Effector memory CD4-positive, alpha-beta T cell (primary cell): ENCODE measurements around the gene LMOD2.

Source experiments
- DNase-seq, 3 donors: peaks; one replicate each; pipeline ENCODE4 v3.0.0-alpha.2; 2020
- H3K27ac ChIP-seq: 2 replicates; pipeline ENCODE4 v1.7.0; 2013; ENCODE audit warnings: mild to moderate bottlenecking, low read length, moderate library complexity; ENCODE audit not compliant: insufficient read depth, poor library complexity, severe bottlenecking
- H3K27me3 ChIP-seq: replicated peaks from 2 replicates; pipeline ENCODE4 v1.7.0; 2013; ENCODE audit warnings: mild to moderate bottlenecking, low read length; ENCODE audit not compliant: insufficient read depth, control insufficient read depth, poor library complexity, severe bottlenecking
- H3K36me3 ChIP-seq: 2 replicates; pipeline ENCODE4 v1.7.0; 2013; ENCODE audit warnings: mild to moderate bottlenecking, low read length, moderate library complexity; ENCODE audit not compliant: control insufficient read depth, insufficient read depth
- H3K4me1 ChIP-seq: 2 replicates; pipeline ENCODE4 v1.7.0; 2013; ENCODE audit warnings: low read length, mild to moderate bottlenecking; ENCODE audit not compliant: control insufficient read depth, insufficient read depth, poor library complexity, severe bottlenecking
- H3K4me3 ChIP-seq: 2 replicates; pipeline ENCODE4 v1.7.0; 2013; ENCODE audit warnings: low read length, low read depth, mild to moderate bottlenecking; ENCODE audit not compliant: insufficient read depth, poor library complexity, severe bottlenecking
- H3K9me3 ChIP-seq: 2 replicates; pipeline ENCODE4 v1.7.0; 2013; ENCODE audit warnings: mild to moderate bottlenecking, low read length, moderate library complexity; ENCODE audit not compliant: control insufficient read depth

Gene LMOD2

GRCh38 chr7:123653162-123653561 lies 2.5 kb upstream of the LMOD2 start:
- Histone ChIP-seq H3K27ac (no peak overlapping the region), H3K4me3 (no peak overlapping the region), H3K9me3 (no peaks in the 10 kb centered on the region)

GRCh38 chr7:123656544-123657303 lies 1.1 kb downstream of the LMOD2 start:
- no peak for DNase-seq
- Histone ChIP-seq H3K4me3 (no peak overlapping the region), H3K27me3 (no peaks in the 10 kb centered on the region), H3K36me3 (no peaks in the 10 kb centered on the region), H3K4me1 (no peaks in the 10 kb centered on the region), H3K9me3 (no peaks in the 10 kb centered on the region), H3K27ac (no peak overlapping the region)

More at GRCh38 chr7:123653162-123653561, 2.5 kb upstream of the LMOD2 start:
- H3K4me1 ChIP-seq = no peaks in the 10 kb centered on the region
- no peak for DNase-seq
- H3K27me3 ChIP-seq = no peaks in the 10 kb centered on the region
- no peaks in the 10 kb centered on the region for H3K36me3 ChIP-seq

- no peaks in the 10 kb centered on the region for H3K27me3 ChIP-seq
- DNase-seq = no peak
- H3K36me3 ChIP-seq = no peaks in the 10 kb centered on the region
- no peak overlapping the region for H3K4me3 ChIP-seq
- no peaks in the 10 kb centered on the region for H3K9me3 ChIP-seq
- no peak overlapping the region for H3K27ac ChIP-seq
- no peaks in the 10 kb centered on the region for H3K4me1 ChIP-seq
Observed at GRCh38 chr7:123657304-123657685, 1.6 kb downstream of the LMOD2 start.

DNA sequence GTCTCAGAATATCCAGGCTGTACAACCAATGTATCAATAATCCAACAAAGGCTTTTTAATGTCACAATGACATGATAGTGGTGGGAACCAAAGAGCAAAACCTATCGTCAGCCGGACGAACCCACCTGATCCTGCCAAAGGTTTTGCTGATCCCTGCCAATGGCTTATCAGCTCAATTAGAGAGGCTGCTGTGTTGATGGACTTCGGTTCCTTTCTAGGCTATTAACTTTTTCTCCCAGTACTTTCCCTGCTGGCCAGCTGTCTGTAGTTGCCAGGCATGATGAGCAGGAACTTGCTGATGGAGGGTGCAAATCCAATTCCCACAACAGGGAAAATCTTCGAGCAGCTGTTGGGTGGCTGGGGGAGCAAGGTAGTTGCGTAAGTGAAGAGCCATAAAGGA lies 2.4 kb downstream of the LMOD2 start:
- Histone ChIP-seq H3K36me3 (no peaks in the 10 kb centered on the region), H3K27ac (no peak overlapping the region), H3K4me3 (no peak overlapping the region), H3K4me1 (no peaks in the 10 kb centered on the region), H3K9me3 (no peaks in the 10 kb centered on the region), H3K27me3 (no peaks in the 10 kb centered on the region)
- DNase-seq = no peak

GRCh38 chr7:123660514-123661354 lies 5.1 kb downstream of the LMOD2 start:
- Histone ChIP-seq H3K27me3 (no peaks in the 10 kb centered on the region), H3K27ac (no peak overlapping the region), H3K36me3 (no peaks in the 10 kb centered on the region), H3K4me3 (no peak overlapping the region), H3K9me3 (no peaks in the 10 kb centered on the region), H3K4me1 (no peaks in the 10 kb centered on the region)
- DNase-seq = no peak

DNA sequence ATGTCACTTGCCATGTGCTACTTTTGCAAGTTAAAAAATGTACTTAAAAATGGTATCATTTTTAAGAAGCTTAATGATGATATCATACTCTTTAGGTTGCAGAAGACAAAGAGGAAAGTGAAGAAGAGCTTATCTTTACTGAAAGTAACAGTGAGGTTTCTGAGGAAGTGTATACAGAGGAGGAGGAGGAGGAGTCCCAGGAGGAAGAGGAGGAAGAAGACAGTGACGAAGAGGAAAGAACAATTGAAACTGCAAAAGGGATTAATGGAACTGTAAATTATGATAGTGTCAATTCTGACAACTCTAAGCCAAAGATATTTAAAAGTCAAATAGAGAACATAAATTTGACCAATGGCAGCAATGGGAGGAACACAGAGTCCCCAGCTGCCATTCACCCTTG lies 6.1 kb downstream of the LMOD2 start:
- no peak for DNase-seq
- no peaks in the 10 kb centered on the region for H3K9me3 ChIP-seq
- no peaks in the 10 kb centered on the region for H3K4me1 ChIP-seq

DNA sequence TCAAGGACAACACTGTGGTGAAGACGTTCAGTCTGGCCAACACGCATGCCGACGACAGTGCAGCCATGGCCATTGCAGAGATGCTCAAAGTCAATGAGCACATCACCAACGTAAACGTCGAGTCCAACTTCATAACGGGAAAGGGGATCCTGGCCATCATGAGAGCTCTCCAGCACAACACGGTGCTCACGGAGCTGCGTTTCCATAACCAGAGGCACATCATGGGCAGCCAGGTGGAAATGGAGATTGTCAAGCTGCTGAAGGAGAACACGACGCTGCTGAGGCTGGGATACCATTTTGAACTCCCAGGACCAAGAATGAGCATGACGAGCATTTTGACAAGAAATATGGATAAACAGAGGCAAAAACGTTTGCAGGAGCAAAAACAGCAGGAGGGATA lies 6.6 kb downstream of the LMOD2 start:
- H3K36me3 ChIP-seq = no peaks in the 10 kb centered on the region
- no peak for DNase-seq
- no peak overlapping the region for H3K27ac ChIP-seq
- H3K4me3 ChIP-seq = no peak overlapping the region
- H3K27me3 ChIP-seq = no peaks in the 10 kb centered on the region
- H3K9me3 ChIP-seq = no peaks in the 10 kb centered on the region
- no peaks in the 10 kb centered on the region for H3K4me1 ChIP-seq

More for the DNA sequence above, 6.1 kb downstream of the LMOD2 start:
- Histone ChIP-seq H3K4me3 (no peak overlapping the region), H3K36me3 (no peaks in the 10 kb centered on the region), H3K27ac (no peak overlapping the region), H3K27me3 (no peaks in the 10 kb centered on the region)

DNA sequence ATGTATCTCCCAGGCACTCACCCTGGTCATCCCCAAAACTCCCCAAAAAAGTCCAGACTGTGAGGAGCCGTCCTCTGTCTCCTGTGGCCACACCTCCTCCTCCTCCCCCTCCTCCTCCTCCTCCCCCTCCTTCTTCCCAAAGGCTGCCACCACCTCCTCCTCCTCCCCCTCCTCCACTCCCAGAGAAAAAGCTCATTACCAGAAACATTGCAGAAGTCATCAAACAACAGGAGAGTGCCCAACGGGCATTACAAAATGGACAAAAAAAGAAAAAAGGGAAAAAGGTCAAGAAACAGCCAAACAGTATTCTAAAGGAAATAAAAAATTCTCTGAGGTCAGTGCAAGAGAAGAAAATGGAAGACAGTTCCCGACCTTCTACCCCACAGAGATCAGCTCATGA lies 7.1 kb downstream of the LMOD2 start:
- no peak for DNase-seq
- no peak overlapping the region for H3K27ac ChIP-seq
- H3K27me3 ChIP-seq = no peaks in the 10 kb centered on the region

GRCh38 chr7:123663200-123663599 lies 7.5 kb downstream of the LMOD2 start:
- no peak overlapping the region for H3K27ac ChIP-seq
- H3K4me3 ChIP-seq = no peak overlapping the region
- H3K9me3 ChIP-seq = no peaks in the 10 kb centered on the region
- H3K27me3 ChIP-seq = no peaks in the 10 kb centered on the region
- no peaks in the 10 kb centered on the region for H3K36me3 ChIP-seq
- DNase-seq = no peak
- H3K4me1 ChIP-seq = no peaks in the 10 kb centered on the region

More for the DNA sequence above, 7.1 kb downstream of the LMOD2 start:
- no peaks in the 10 kb centered on the region for H3K36me3 ChIP-seq
- H3K4me3 ChIP-seq = no peak overlapping the region
- H3K4me1 ChIP-seq = no peaks in the 10 kb centered on the region
- no peaks in the 10 kb centered on the region for H3K9me3 ChIP-seq

- Histone ChIP-seq H3K27me3 (no peaks in the 10 kb centered on the region), H3K9me3 (no peaks in the 10 kb centered on the region), H3K27ac (no peak overlapping the region), H3K4me1 (no peaks in the 10 kb centered on the region), H3K36me3 (no peaks in the 10 kb centered on the region), H3K4me3 (no peak overlapping the region)
- DNase-seq = no peak
Observed at GRCh38 chr7:123665157-123665556, 9.5 kb downstream of the LMOD2 start.
